ENCODE measurements around the gene MEIS3.
A peak's percentile ranks its signal among the peaks of the same experiment; 100 is the strongest.
"Not testable (repeated sequence)": the region's sequence is repeated elsewhere in the genome, so short reads cannot be mapped to it uniquely, and the experiment has no call there.

Gene MEIS3

DNA sequence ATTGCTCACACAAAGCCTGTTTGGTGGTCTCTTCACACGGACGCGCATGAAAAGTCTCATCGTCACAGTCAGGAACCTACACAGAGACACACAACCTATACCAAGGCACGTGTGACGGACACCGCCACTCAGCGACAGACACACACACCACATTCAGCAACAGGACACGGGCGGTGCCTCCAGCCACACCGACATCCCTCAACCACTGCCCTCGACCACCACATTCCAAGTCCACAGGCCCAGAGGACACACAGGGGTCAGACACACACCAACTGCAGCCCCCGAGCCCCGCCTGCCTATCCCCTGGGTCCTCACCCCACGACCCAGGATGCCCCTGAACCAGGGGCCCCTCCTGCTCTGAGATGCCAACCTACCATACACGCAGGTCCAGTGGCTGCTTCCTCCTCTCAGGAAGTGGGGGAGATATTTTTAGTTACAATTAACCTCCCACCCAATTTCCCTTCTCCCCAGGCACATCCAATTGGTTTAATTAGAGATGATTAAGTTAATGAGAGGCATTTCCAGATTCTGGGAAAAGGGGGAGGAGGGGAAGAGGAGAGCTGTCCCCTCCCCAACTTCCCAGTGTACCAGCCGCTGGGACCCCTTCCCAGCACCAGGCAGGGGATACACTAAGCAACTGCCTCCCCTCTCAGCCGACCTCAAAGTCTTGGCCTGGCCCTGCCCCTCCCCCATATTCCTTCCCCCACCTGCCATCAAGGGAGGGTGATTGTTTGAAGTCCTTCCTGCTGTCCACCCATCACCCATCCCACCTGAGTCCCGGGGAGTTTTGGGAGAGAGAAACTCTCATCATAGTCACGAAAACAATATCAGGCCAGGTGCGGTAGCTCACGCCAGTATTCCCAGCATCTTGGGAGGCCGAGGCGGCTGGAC is 20.4 kb downstream of the MEIS3 start:
- Histone ChIP-seq H3K4me1 (ENCODE audit: insufficient read depth, low read length) (peaks cover 10% of the 10 kb centered on the region; the same call in 1 of the 2 replicates), H3K4me3 (ENCODE audit: low read length) (peak overlapping the region; percentile 2; the same call in 1 of the 2 replicates), H3K9ac (ENCODE audit: low read depth, low read length) (peak overlapping the region; percentile 5), H3K27ac (ENCODE audit: low read depth, low read length) (peak overlapping the region; percentile 65), H3K36me3 (ENCODE audit: insufficient read depth, low read length) (no peaks in the 10 kb centered on the region), H3K27me3 (ENCODE audit: insufficient read depth, low read length) (no peaks in the 10 kb centered on the region), H3K9me3 (ENCODE audit: insufficient read depth, low read depth, low read length) (no peaks in the 10 kb centered on the region)
- 43% methylated on average over 23 of the region's 24 CpGs for WGBS

DNA sequence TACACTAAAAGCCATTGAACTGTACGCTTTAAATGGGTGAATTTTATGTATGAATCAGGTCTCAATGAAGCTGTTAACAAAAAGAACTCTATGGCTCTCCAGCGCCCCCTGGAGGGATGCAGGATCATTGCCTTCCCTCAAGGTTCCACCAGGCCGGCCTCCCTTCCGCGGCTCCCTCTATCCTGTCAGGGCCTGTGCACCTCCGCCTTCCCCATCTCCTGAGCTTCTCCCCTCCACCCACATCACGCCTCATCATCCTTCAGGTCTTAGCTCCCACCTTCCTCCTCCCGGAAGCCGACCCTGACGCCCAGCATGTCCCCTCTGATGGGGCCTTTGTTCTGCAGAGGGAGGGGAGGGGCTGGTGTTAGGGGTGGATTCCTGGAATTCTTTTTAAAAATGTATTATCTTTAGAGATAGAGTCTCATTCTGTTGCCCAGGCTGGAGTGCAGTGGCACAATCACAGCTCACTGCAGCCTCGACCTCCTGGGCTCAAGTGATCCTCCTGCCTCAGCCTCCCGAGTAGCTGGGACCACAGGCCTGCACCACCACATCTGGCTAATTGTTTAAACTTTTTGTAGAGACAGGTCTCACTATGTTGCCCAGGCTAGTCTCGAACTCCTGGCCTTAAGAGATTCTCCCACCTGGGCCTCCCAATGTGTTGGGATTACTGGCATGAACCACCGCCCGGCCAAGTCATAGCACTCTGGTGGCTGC is 27.7 kb downstream of the MEIS3 start:
- Histone ChIP-seq H3K27ac (ENCODE audit: low read depth, low read length) (peak overlapping the region; percentile 61), H3K36me3 (ENCODE audit: insufficient read depth, low read length) (no peaks in the 10 kb centered on the region), H3K9me3 (ENCODE audit: insufficient read depth, low read depth, low read length) (no peaks in the 10 kb centered on the region), H3K9ac (ENCODE audit: low read depth, low read length) (no peak overlapping the region), H3K4me3 (ENCODE audit: low read length) (no peak overlapping the region), H3K4me1 (ENCODE audit: insufficient read depth, low read length) (no peaks in the 10 kb centered on the region), H3K27me3 (ENCODE audit: insufficient read depth, low read length) (no peaks in the 10 kb centered on the region)
- 38% methylated on average over 14 of the region's 15 CpGs for WGBS

GRCh38 chr19:47390533-47391488 is 28.5 kb downstream of the MEIS3 start:
- no peak overlapping the region for H3K4me3 ChIP-seq (ENCODE audit: low read length)
- no peaks in the 10 kb centered on the region for H3K36me3 ChIP-seq (ENCODE audit: insufficient read depth, low read length)
- H3K27me3 ChIP-seq (ENCODE audit: insufficient read depth, low read length) = no peaks in the 10 kb centered on the region
- 86% methylated on average over 20 of the region's 20 CpGs for WGBS
- H3K4me1 ChIP-seq (ENCODE audit: insufficient read depth, low read length) = no peaks in the 10 kb centered on the region
- H3K9ac ChIP-seq (ENCODE audit: low read depth, low read length) = no peak overlapping the region
- peak overlapping the region; percentile 61 for H3K27ac ChIP-seq (ENCODE audit: low read depth, low read length)
- H3K9me3 ChIP-seq (ENCODE audit: insufficient read depth, low read depth, low read length) = no peaks in the 10 kb centered on the region

- WGBS = 90% methylated on average over 9 of the region's 9 CpGs
- Histone ChIP-seq H3K27me3 (ENCODE audit: insufficient read depth, low read length) (no peaks in the 10 kb centered on the region), H3K27ac (ENCODE audit: low read depth, low read length) (no peak overlapping the region), H3K9ac (ENCODE audit: low read depth, low read length) (no peak overlapping the region), H3K36me3 (ENCODE audit: insufficient read depth, low read length) (no peaks in the 10 kb centered on the region), H3K9me3 (ENCODE audit: insufficient read depth, low read depth, low read length) (no peaks in the 10 kb centered on the region), H3K4me3 (ENCODE audit: low read length) (no peak overlapping the region), H3K4me1 (ENCODE audit: insufficient read depth, low read length) (no peaks in the 10 kb centered on the region)
These were observed 30.2 kb downstream of the MEIS3 start for GRCh38 chr19:47389150-47389556.

DNA sequence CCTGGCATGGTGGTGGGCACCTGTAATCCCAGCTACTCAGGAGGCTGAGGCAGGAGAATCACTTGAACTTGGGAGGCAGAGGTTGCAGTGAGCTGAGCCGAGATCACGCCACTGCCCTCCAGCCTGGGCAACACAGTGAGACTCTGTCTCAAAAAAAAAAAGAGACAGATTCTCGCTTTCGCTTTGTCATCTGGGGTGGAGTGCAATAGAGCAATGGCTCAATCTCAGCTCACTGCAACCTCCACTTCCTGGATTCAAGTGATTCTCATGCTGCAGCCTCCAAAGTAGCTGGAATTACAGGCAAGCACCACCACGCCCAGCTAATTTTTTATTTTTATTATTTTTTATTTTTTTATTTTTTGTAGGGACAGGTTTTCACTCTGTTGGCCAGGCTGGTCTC is 30.6 kb downstream of the MEIS3 start:
- not testable (repeated sequence) for H3K9ac ChIP-seq (ENCODE audit: low read depth, low read length); H3K4me3 ChIP-seq (ENCODE audit: low read length); H3K9me3 ChIP-seq (ENCODE audit: insufficient read depth, low read depth, low read length); H3K36me3 ChIP-seq (ENCODE audit: insufficient read depth, low read length); H3K4me1 ChIP-seq (ENCODE audit: insufficient read depth, low read length); H3K27me3 ChIP-seq (ENCODE audit: insufficient read depth, low read length); H3K27ac ChIP-seq (ENCODE audit: low read depth, low read length)
- 94% methylated on average over 4 of the region's 5 CpGs for WGBS

DNA sequence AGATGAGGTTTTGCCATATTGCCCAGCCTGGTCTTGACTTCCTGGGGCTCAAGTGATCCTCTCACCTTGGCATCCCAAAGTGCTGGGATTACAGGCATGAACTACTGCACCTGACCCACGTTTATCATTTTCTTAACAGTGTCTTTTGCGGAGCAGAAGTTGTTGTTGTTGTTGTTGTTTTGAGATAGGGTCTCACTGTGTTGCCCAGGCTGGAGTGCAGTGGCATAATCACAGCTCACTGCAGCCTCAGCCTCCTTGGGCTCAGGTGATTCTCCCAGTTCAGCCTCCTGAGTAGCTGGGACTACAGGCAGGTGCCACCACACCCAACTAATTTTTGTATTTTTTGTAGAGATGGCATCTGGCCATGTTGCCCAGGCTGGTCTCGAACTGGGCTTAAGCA is 31.7 kb downstream of the MEIS3 start:
- 99% methylated on average over 3 of the region's 3 CpGs for WGBS

DNA sequence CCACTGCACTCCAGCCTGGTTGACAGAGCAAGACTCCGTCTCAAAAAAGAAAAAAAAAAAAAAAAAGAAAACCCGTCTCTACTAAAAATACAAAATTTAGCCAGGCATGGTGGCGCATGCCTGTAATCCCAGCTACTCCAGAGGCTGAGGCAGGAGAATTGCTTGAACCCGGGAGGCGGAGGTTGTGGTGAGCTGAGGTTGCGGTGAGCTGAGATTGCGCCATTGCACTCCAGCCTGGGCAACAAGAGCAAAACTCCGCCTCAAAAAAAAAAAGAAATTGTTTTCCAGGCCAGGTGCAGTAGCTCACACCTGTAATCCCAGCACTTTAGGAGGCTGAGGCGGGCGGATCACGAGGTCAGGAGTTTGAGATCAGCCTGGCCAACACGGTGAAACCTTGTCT is 32.7 kb downstream of the MEIS3 start:
- H3K36me3 ChIP-seq (ENCODE audit: insufficient read depth, low read length); H3K9me3 ChIP-seq (ENCODE audit: insufficient read depth, low read depth, low read length); H3K27ac ChIP-seq (ENCODE audit: low read depth, low read length); H3K4me1 ChIP-seq (ENCODE audit: insufficient read depth, low read length); H3K9ac ChIP-seq (ENCODE audit: low read depth, low read length); H3K27me3 ChIP-seq (ENCODE audit: insufficient read depth, low read length); H3K4me3 ChIP-seq (ENCODE audit: low read length): not testable (repeated sequence)
- 96% methylated on average over 11 of the region's 12 CpGs for WGBS

More for the DNA sequence above, 31.7 kb downstream of the MEIS3 start:
- not testable (repeated sequence) for H3K27me3 ChIP-seq (ENCODE audit: insufficient read depth, low read length); H3K4me1 ChIP-seq (ENCODE audit: insufficient read depth, low read length); H3K27ac ChIP-seq (ENCODE audit: low read depth, low read length); H3K4me3 ChIP-seq (ENCODE audit: low read length); H3K36me3 ChIP-seq (ENCODE audit: insufficient read depth, low read length); H3K9ac ChIP-seq (ENCODE audit: low read depth, low read length); H3K9me3 ChIP-seq (ENCODE audit: insufficient read depth, low read depth, low read length)

GRCh38 chr19:47384533-47384932 is 34.8 kb downstream of the MEIS3 start:
- not testable (repeated sequence) for H3K9me3 ChIP-seq (ENCODE audit: insufficient read depth, low read depth, low read length); H3K9ac ChIP-seq (ENCODE audit: low read depth, low read length); H3K27me3 ChIP-seq (ENCODE audit: insufficient read depth, low read length); H3K4me1 ChIP-seq (ENCODE audit: insufficient read depth, low read length); H3K27ac ChIP-seq (ENCODE audit: low read depth, low read length); H3K4me3 ChIP-seq (ENCODE audit: low read length)
- WGBS = 96% methylated on average over 2 of the region's 4 CpGs
- peaks cover 29% of the 10 kb centered on the region for H3K36me3 ChIP-seq (ENCODE audit: insufficient read depth, low read length)

DNA sequence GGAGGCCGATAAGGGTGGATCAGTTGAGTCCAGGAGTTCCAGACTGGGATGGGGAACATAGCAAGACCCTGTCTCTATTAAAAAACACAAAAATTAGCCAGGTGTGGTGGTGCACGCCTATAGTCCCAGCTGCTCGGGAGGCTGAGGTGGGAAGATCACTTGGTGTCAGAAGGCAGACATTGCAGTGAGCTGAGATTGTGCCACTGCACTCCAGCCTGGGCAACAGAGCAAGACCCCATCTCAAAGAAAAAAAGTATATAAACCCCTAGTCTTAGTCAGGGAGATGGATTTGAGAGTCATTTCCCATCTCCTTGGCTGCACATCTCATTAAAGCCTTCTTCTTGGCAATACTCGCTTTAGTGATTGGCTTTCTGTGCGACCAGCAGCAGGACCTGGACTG is 35.4 kb downstream of the MEIS3 start:
- H3K9me3 ChIP-seq (ENCODE audit: insufficient read depth, low read depth, low read length); H3K4me1 ChIP-seq (ENCODE audit: insufficient read depth, low read length); H3K4me3 ChIP-seq (ENCODE audit: low read length); H3K27ac ChIP-seq (ENCODE audit: low read depth, low read length); H3K27me3 ChIP-seq (ENCODE audit: insufficient read depth, low read length); H3K9ac ChIP-seq (ENCODE audit: low read depth, low read length): not testable (repeated sequence)
- 98% methylated on average over 5 of the region's 5 CpGs for WGBS
- H3K36me3 ChIP-seq (ENCODE audit: insufficient read depth, low read length) = peaks cover 34% of the 10 kb centered on the region

DNA sequence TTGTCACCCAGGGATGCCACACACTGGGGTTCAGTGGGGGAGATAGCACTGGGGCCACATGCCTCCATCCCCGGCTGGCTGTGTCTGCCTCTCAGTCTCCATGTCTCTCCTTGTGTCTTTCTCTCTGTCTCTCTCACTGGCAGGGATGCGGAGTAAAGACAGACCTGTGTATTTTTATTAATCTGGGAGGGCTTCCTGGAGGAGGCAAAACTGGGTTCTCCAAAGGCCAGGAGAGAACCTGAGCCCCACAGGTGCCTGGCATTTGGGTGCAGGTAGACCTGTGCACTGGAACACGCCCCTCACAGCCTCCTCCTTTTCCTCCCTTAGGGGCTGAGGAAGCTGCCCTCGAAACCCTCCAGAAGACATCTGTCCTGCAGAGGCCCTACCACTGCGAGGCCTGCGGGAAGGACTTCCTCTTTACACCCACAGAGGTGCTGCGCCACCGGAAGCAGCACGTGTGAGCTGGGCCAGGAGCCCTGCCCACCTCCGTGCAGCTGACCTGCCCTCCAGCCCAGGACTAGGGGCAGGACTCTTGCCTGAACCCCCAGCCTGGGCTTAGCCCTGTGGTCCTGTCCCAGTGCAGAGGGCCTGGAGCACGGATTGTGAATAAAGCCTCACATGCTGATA is 37.6 kb downstream of the MEIS3 start:
- Histone ChIP-seq H3K4me1 (ENCODE audit: insufficient read depth, low read length) (no peaks in the 10 kb centered on the region), H3K9me3 (ENCODE audit: insufficient read depth, low read depth, low read length) (no peaks in the 10 kb centered on the region), H3K36me3 (ENCODE audit: insufficient read depth, low read length) (peaks cover 54% of the 10 kb centered on the region), H3K4me3 (ENCODE audit: low read length) (no peak overlapping the region), H3K9ac (ENCODE audit: low read depth, low read length) (no peak overlapping the region), H3K27ac (ENCODE audit: low read depth, low read length) (no peak overlapping the region), H3K27me3 (ENCODE audit: insufficient read depth, low read length) (no peaks in the 10 kb centered on the region)
- 93% methylated on average over 11 of the region's 11 CpGs for WGBS

Measured in HUES64 (cell line).